DMS79 (cell line): ENCODE measurements around the gene AKT3.

Experiments used
- DNase-seq: peaks from one replicate; lab custom pipeline; 2025; lab: John Stamatoyannopoulos, UW

The AKT3 gene

DNA sequence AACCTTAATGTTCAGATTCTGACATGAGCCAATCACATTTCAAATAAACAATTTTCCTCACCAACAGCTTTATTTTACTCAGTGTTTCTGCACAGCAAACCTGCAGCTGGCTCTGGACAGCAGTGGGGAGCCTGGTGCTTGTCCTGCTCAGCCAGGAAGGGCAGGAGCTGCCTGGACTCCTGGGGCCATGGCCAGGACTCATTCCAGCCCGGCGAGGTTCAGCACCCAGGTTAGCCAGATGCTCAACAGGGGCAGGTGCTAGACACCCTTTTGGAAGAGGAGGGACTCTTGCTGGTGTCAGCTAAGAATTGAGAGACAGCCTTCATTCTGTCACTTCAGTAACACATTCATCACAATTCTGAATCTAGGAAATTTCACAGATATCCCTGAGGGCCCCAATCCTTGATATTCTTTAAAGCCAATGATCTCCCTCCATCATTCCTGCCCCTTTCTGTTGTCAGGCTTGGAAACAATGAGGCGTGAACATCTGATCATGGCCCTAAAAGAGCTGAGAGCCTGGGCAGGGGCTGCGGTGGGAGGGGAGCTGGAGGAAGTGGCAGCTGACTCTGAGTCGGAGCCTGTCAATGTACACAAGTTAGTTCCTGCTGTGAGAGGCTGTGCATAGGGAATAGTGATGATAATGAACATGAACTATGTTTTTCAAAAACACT lies 342.9 kb downstream of the AKT3 start:
- DNase-seq, result no peak

DNA sequence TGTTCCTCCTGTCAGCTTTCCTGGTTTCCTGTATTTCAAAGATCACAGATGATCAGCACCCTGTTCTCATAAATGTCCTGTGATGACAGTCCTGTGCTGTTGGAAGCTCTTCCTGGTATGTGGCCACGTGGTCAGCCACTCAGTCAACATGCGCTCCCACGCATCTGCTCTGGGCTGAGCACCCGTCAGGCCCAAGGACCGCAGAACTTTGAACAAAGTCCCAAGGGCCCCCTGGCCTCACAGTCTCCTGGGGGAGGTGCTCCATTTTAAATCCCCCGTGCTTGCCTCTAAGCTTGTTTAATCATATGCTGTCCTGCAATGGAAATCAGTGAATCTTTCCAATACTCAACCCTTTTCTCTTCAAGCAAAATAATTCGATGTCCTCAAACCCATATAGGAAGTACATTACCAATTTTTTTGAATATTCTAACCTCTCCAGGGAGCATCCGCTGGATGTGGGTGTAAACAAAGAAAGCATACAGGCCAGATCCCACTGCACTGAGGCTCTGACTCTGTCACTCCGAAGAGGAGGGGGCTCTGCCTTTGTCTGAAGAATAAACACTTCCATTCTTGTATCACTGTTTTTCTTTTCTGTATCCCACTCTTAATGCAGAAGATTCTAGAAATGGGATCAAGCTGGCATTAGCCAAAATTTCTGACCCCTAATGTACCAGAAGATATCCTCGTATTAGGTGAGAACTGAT lies 343.9 kb downstream of the AKT3 start:
- DNase-seq, result no peak

DNA sequence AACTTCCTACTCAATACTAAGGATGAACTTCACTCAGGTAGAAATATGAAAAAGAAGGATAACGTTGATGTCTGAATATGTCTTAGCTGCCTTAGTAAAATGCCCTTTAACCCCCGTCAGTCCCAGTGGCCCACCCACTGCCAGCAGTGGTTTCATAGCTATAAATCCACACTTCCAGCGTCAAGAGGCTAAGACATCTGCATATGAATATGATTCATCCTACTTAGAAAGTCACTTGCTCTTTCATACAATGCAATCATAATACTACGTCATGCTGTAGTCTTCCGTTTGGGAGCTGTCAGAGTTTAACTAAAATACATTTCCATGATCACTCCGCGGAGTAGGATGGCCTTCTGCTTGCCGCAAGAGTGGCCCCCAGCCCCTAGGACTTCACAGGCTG lies 346.9 kb downstream of the AKT3 start:
- no peak for DNase-seq

- no peak for DNase-seq
Measured at GRCh38 chr1:243501002-243501401, 349.0 kb downstream of the AKT3 start.

DNA sequence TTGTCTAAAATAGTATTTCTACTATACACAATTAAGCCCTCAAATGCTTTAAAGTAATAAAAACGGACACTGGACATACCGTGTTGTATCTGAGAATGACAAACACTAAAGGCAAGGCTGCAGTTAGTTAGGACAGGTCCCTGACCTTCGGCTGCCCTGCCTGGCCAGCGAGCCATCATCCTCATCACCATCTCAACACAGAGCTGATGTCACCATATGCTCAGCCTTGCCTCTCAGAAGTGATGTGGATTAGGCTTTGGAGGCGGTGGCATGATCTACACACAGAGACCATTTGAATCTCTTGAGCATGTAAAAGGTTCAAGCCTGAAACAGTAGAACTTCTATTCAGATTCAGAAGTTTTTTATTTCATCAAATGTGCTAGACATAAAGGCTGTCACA lies 349.5 kb downstream of the AKT3 start:
- no peak for DNase-seq

DNA sequence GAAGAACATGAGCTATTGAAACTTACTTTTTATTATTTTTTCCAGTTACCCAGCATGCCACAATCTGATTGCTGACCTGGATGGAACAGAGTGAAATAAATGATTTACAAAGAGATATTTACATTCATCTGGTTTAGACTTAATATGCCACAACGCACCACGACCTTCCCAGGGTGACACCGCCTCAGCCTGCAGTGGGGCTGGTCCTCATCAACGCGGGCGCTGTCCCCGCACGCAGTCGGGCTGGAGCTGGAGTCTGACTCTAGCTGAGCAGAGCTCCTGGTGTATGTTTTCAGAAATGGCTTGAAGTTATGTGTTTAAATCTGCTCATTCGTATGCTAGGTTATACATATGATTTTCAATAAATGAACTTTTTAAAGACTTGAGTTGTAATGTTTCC lies 350.3 kb downstream of the AKT3 start:
- DNase-seq, result no peak

GRCh38 chr1:243499248-243499647 lies 350.8 kb downstream of the AKT3 start:
- DNase-seq, result no peak

DNA sequence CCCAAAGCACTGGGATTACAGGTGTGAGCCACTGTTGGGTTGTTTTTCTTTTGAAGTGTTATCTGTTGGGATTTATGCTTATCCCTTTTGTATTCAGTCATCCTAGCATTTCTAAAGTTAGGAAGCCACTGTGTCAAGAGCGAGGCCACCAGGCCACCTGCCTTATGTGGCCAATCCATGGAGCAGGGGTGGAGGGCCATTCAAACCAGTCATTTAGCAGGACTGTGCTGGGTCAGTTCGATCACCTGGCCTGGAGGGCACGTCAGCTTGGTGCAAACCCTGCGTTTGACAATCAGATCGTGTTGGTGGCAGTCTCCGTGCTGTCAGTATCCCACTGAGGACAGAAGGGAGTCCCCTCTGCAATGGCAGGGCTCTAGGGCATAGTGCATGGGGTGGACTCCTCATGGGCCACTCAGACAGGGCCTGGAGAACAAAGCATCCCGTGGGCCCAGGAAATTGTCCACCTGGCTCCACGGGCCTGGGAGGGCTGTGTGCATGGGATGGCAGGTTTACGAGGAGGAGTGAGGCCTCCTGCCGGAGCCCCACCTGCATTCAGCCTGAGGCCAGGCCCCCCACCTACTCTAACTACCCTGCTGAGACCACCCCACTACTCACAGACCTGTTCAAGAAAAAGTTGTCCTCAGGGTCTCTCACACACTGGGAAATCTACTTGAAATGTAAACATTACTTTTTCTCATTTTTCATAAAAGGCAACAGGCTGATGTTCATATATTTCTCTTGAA lies 351.9 kb downstream of the AKT3 start:
- DNase-seq, result no peak

GRCh38 chr1:243496806-243497205 lies 353.2 kb downstream of the AKT3 start:
- no peak for DNase-seq

- DNase-seq, result no peak
Measured at GRCh38 chr1:243496187-243496646, 353.8 kb downstream of the AKT3 start.

DNA sequence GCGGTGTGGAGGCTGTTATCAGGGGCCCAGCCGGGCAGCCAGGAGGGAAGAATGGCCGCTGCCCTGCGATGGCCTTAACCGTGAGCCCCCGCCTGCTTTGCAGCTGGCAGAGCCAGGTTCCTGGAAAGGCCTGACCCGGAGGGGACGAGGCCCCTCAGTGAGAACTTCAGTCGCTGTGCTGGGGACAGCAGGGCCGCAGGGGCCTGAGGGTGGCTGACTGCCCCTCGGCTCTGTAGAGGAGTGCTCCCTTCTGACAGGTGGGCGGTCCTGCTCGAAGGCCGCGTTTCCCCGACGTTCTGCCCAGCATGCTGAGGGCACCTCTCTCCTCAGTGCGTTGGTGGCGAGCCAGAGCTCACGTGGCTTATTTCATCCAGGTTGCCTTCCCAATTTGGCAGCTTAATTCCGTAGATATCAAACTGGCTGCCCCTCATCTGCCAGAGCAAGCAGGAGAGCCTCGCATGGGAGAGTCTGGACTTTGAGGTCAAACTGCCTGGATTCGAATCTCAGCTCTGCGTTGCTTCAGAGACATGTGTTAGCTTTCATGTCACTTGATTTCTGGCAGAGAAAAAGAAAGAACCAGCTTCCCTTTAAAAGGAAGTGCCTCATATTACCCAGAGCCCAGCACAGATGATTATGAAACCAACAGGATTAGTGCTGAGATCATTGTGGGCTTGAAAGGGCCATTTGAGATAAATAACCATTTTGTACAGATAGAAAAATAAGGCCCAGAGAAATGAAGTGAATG lies 354.4 kb downstream of the AKT3 start:
- no peak for DNase-seq

DNA sequence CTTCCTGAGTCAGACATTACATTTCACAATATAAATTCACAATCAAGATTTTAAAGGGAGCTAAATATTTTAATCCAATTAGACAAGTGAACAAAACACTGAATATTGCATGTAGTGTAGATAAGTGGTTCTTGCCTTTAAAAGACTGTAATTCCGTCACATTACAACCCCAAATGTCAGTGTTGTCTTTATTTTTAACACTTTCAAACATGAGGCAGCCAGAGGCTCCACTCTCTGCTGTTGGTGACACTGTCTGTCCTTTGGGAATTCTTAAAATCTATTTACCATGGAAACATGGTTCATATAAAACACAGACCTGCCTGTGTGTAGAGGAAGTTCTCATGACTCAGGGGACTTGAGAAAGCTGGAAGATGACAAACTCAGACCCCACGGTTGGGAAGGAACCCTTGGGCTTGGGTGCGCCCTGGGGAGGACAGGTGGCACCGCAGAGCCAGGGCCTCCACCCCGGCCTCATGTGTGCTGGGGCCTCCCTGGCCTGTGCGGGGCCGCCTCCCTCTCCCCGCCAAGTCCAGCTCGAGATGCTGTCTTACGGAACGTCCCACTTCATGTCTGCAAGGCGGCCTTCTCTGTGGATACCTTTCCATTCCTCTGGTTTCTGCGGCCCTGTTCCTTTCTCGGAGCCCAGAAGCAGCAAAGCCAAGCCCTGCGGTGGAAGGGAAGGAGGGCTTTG lies 355.2 kb downstream of the AKT3 start:
- DNase-seq, result no peak

DNA sequence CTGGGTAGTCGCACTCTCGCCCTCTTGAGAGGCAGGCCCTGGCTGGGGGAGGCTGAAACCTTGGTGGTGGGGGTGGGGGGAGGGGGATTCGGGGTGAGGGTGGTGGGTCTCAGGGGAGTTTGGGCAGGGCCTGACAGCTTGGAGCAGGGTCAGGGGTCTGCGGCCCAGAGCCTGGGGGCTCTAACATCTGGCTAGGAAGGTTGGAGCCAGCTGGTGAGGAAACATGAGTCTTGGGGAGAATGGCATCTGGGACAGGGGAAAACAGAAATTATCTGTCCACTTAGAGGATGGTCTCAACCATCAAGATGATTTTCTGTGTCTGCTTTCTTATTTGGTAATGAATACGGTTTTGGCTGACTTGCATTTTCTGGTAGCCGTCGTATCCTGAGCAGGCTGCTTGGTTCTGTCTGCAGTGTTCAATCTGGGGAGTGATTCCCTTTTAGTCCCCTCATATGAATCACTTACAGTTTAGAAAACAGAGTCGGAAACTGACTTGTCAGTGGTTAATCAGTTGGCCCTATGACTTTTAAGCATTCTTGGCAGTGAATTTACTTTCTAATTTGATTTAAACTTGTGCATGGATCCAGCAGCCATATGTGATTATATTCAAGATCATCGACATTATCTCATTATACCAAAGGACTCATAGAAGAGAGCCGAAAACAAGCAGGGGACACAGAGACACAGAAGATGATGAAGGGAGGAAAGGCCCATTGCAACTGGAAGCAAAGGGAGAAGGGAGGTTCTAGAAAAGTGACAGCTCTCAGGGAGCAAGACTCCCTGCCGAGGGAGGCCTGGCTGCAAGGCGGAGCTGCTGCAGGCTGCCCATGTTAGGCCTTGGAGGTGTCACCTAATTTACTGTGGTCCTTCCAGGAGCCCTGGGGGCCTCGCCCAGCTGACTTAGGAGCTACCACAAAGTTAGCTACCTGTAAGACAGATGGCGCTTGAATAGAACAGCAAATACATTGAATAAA lies 356.6 kb downstream of the AKT3 start:
- DNase-seq, result no peak

- no peak for DNase-seq
Measured at GRCh38 chr1:243490748-243491686, 359.0 kb downstream of the AKT3 start.

GRCh38 chr1:243489681-243490546 lies 360.1 kb downstream of the AKT3 start:
- DNase-seq, result no peak

DNA sequence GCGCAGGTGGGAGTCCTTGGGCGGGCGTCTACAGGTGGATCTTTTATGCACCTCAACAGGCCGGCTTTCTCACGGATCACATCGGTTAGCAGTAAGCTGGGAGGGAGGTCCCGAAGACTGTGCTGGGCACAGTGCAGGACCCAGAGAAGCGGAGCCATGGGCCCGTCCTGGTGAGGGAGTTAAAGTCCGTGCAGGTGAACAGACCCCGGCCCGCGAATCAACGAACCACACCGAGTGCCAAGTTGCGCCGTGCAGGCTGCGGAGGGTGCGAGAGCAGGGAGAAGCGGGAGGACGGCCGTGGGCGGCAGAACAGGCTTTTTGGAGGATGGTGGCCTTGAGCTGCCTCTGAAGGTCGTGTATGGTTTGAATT lies 360.9 kb downstream of the AKT3 start:
- DNase-seq, result no peak

DNA sequence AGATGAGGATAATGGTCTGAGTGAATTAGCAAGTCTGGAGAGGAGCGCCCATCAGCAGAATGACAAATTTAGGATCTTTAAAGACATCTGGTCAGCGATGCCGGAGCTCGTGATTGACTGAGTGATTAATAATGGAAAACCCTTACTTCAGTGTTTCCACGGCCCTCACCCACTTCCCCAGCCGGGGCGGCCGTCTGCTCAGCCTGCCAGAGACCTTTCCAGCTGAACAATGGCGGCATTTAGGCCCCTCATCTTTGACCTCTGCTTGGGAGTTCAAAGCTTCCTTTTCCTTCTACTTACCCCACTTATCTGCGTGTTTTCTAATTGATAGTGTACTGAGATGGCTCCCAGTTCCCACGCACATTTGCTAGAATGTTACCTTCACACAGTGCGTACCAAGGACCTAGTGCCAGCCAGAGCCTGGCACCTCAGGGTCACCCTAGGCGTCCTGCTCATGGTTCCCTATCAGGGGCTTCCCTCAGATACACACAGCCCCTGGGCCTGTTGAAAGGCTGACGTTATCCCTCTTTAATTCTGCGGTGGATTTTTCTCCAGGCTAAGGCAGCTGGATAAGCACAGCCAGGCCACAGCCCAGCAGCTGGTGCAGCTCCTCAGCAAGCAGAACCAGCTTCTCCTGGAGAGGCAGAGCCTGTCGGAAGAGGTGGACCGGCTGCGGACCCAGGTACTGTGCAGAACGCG lies 361.4 kb downstream of the AKT3 start:
- no peak for DNase-seq
